ENCODE data around the gene JOSD2. TPM values are rescaled to one million over a fixed set of nuclear protein-coding genes. Genes with fewer than 3 reads are reported as not detected.
"Not testable (repeated sequence)": the region's sequence is repeated elsewhere in the genome, so short reads cannot be mapped to it uniquely, and the experiment has no call there.

Gene JOSD2
- total and polyA plus RNA-seq, 2 of the 4 experiments (the other 2 are of a cell fraction): 12.2 to 54.1 TPM

GRCh38 chr19:50475101-50475568, 35.9 kb downstream of the JOSD2 start:
- Histone ChIP-seq H3K4me2 (ENCODE audit: low read depth, low read length) (no peak overlapping the region), H3K18ac (ENCODE audit: low read depth, low read length) (no peak overlapping the region), H3K9me3 (ENCODE audit: control insufficient read depth, insufficient read depth, low read length) (no peaks in the 10 kb centered on the region), H3K9me1 (ENCODE audit: insufficient read depth, low read length) (peaks cover 5% of the 10 kb centered on the region; the same call in 1 of the 2 replicates), H3K4me1 (ENCODE audit: control insufficient read depth, insufficient read depth, low read length) (0 out of 2 replicates have a peak, but pooled peaks cover 2% of the 10 kb centered on the region), H2BK20ac (ENCODE audit: low read depth, low read length) (no peak overlapping the region), H3K23ac (ENCODE audit: low read depth, low read length) (no peak overlapping the region), H3K4me3 (ENCODE audit: insufficient read depth, low read depth, low read length) (no peak overlapping the region), H4K91ac (ENCODE audit: insufficient read depth, low read depth, low read length) (no peak overlapping the region), H3K27me3 (ENCODE audit: control insufficient read depth, insufficient read depth, low read length) (no peaks in the 10 kb centered on the region), H4K20me1 (ENCODE audit: insufficient read depth, low read length) (peaks cover 12% of the 10 kb centered on the region), H2BK5ac (ENCODE audit: low read depth, low read length, poor library complexity, severe bottlenecking) (no peak overlapping the region), H3K4ac (ENCODE audit: low read depth, low read length) (no peak overlapping the region), H2AFZ (replicated peaks; ENCODE audit: low read length, poor library complexity) (no peak overlapping the region), H3K27ac (ENCODE audit: insufficient read depth, low read length) (no peak overlapping the region), H4K8ac (ENCODE audit: low read depth in 2 of 2, low read length in 2 of 2) (no peak overlapping the region; a peak in 1 of 4 replicates), H2BK120ac (ENCODE audit: low read depth, low read length) (no peak overlapping the region), H2AK9ac (replicated peaks; ENCODE audit: low read depth, low read length, poor library complexity) (no peak overlapping the region), H3K56ac (ENCODE audit: extremely low read depth, insufficient read depth, low read length) (no peak overlapping the region), H2BK15ac (ENCODE audit: low read depth, low read length) (no peak overlapping the region), H3K14ac (replicated peaks; ENCODE audit: low read depth, low read length) (no peak overlapping the region), H3K9ac (ENCODE audit: low read depth, low read length) (no peak overlapping the region), H3K36me3 (ENCODE audit: control insufficient read depth, insufficient read depth, low read length) (peaks cover 12% of the 10 kb centered on the region; the same call in 1 of the 2 replicates), H3K79me1 (ENCODE audit: low read depth in 1 of 2, low read length in 2 of 2) (peaks cover 16 to 27% of the 10 kb centered on the region in 2 experiments), H2AK5ac (ENCODE audit: low read depth, low read length) (no peak overlapping the region), H4K5ac (ENCODE audit: low read depth, low read length) (no peak overlapping the region)
- dilution Hi-C loops (cut with HindIII; ENCODE audit: low sequenced_read_pairs, unreplicated experiment) (no loop called here), intact Hi-C loops (cut with micrococcal nuclease) (loop anchor here (5.0 kb wide), 1 partner anchor 108 kb away; the partner anchor contains the start of gene NAPSA), in situ Hi-C loops (cut with MboI; ENCODE audit: low sequenced_read_pairs) (no loop called here)
- TF ChIP-seq RFX5 (IDR thresholded peaks at IDR 0.05; ENCODE audit: low read depth, low read length): no peak
- TF ChIP-seq USF2 (IDR thresholded peaks at IDR 0.05; ENCODE audit: low read depth, low read length): no peak
- WGBS, 2 experiments (ENCODE audit: extremely low coverage in 2 of 2, insufficient read length in 1 of 2): 96% methylated on average over 5 of the region's 12 CpGs; no CpG with 5 or more reads in 1 of the 2 experiments
- DNase-seq (no peak), ATAC-seq (ENCODE audit: low read depth) (no peak)
- BruUV-seq (replicated peaks): no TSS peak
- ChIA-PET POLR2A (ENCODE audit: unreplicated experiment) (no interaction called here), CTCF (no interaction called here)

GRCh38 chr19:50473336-50473735, 37.7 kb downstream of the JOSD2 start:
- H3K36me3 ChIP-seq (ENCODE audit: control insufficient read depth, insufficient read depth, low read length); H2AK9ac ChIP-seq (replicated peaks; ENCODE audit: low read depth, low read length, poor library complexity); dilution Hi-C loops (cut with HindIII; ENCODE audit: low sequenced_read_pairs, unreplicated experiment); ATAC-seq (ENCODE audit: low read depth); H3K27me3 ChIP-seq (ENCODE audit: control insufficient read depth, insufficient read depth, low read length); H2AK5ac ChIP-seq (ENCODE audit: low read depth, low read length); H3K56ac ChIP-seq (ENCODE audit: extremely low read depth, insufficient read depth, low read length); H2AFZ ChIP-seq (replicated peaks; ENCODE audit: low read length, poor library complexity); DNase-seq; H3K9me1 ChIP-seq (ENCODE audit: insufficient read depth, low read length); H2BK20ac ChIP-seq (ENCODE audit: low read depth, low read length); H2BK5ac ChIP-seq (ENCODE audit: low read depth, low read length, poor library complexity, severe bottlenecking); H3K27ac ChIP-seq (ENCODE audit: insufficient read depth, low read length); H4K91ac ChIP-seq (ENCODE audit: insufficient read depth, low read depth, low read length); H3K14ac ChIP-seq (replicated peaks; ENCODE audit: low read depth, low read length); H3K9ac ChIP-seq (ENCODE audit: low read depth, low read length); BruUV-seq (replicated peaks); H3K18ac ChIP-seq (ENCODE audit: low read depth, low read length); H3K9me3 ChIP-seq (ENCODE audit: control insufficient read depth, insufficient read depth, low read length); intact Hi-C loops (cut with micrococcal nuclease); H4K5ac ChIP-seq (ENCODE audit: low read depth, low read length); H3K4ac ChIP-seq (ENCODE audit: low read depth, low read length); H2BK120ac ChIP-seq (ENCODE audit: low read depth, low read length); H3K4me2 ChIP-seq (ENCODE audit: low read depth, low read length); H2BK15ac ChIP-seq (ENCODE audit: low read depth, low read length); H3K4me3 ChIP-seq (ENCODE audit: insufficient read depth, low read depth, low read length); H4K8ac ChIP-seq (ENCODE audit: low read depth in 2 of 2, low read length in 2 of 2); H3K23ac ChIP-seq (ENCODE audit: low read depth, low read length); POLR2A ChIA-PET (ENCODE audit: unreplicated experiment); H3K4me1 ChIP-seq (ENCODE audit: control insufficient read depth, insufficient read depth, low read length); in situ Hi-C loops (cut with MboI; ENCODE audit: low sequenced_read_pairs): not testable (repeated sequence)
- WGBS, 2 experiments (ENCODE audit: extremely low coverage in 2 of 2, insufficient read length in 1 of 2): no CpG with 5 or more reads among the region's 3 CpGs
- Histone ChIP-seq H3K79me1 (ENCODE audit: low read depth in 1 of 2, low read length in 2 of 2) (peaks cover 13 to 17% of the 10 kb centered on the region in 2 experiments), H4K20me1 (ENCODE audit: insufficient read depth, low read length) (peaks cover 10% of the 10 kb centered on the region)
- CTCF ChIA-PET: interaction anchor here (1.6 kb wide), 1 partner anchor 12 kb away, joined by 5 read pairs; no protein-coding TSS in a partner anchor

All from IMR-90 (cell line).